HG03097 (cell line): ENCODE measurements around the gene ABI1.
A peak's percentile ranks its signal among the peaks of the same experiment; 100 is the strongest.
"Not testable (repeated sequence)": the region's sequence is repeated elsewhere in the genome, so short reads cannot be mapped to it uniquely, and the experiment has no call there.

Source experiments
- ATAC-seq: cut with Tn5 transposase; IDR thresholded peaks from one replicate; pipeline ENCODE4 v1.9.1; 2021; ENCODE audit not compliant: unreplicated experiment, low FRiP score

The ABI1 gene

DNA sequence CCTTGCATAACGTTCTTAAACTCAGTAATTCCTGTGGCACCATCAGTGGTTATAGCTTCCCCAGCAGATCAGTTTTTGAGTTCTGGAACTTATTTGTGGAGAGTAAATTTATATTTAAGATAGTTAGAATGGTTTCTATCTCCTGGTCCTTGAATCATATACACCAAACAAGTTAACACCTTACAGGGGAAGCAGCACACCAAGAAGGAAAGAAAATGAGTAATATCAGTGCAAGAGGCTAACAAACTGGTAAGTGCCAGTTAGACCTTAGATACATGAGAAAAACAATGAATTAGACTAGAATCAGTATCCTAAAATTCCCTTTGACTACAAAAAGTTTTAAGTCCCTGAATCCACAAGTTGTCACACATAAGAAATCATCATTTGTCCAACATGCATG, 54.2 kb downstream of the ABI1 start:
- ATAC-seq = no peak

- ATAC-seq = no peak
Observed at GRCh38 chr10:26805567-26806245, 55.1 kb downstream of the ABI1 start.

- no peak for ATAC-seq
Observed at GRCh38 chr10:26804418-26805393, 56.1 kb downstream of the ABI1 start.

GRCh38 chr10:26803849-26804248, 56.9 kb downstream of the ABI1 start:
- ATAC-seq = no peak

GRCh38 chr10:26802527-26802926, 58.2 kb downstream of the ABI1 start:
- no peak for ATAC-seq

- ATAC-seq = no peak
Observed at GRCh38 chr10:26801831-26802230, 58.9 kb downstream of the ABI1 start.

GRCh38 chr10:26801274-26801673, 59.5 kb downstream of the ABI1 start:
- ATAC-seq = no peak

- ATAC-seq = no peak
Observed at GRCh38 chr10:26800468-26800867, 60.3 kb downstream of the ABI1 start.

DNA sequence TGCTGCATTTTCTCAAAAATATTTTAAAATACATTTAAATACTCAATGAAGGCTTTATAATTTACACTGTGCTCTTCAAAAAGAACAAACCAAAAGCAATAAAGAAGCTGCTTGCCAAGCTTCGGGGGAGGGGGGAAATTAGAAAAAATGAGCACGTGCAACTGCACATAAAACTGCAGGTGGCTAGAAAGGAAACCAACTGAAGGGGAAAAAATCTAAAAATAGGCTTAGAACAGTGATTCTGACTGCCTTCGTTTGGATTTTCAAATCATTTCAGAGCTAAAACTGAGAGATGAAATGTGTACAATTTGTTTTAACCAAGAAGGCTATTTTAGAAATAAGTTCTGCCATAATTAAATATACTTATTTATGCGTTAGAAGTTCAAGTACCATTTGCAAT, 61.4 kb downstream of the ABI1 start:
- no peak for ATAC-seq

DNA sequence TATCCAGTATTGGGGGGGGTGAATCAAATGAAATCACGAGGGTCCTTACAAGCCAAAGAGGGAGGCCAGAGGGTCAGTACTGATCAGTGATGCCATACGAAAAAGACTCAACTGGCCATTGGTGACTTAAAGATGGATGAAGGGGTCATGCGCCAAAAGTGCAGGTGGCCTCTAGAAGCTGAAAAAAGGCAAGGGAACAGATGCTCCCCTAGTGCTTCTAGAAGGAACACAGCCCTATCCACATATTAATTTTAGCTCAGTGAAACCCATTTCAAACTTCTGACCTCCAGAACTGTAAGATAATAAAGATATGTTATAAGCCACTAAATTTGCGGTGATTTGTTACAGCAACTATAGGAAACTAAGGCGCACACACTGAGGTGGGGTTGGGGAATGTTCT, 62.5 kb downstream of the ABI1 start:
- no peak for ATAC-seq

GRCh38 chr10:26797340-26797739, 63.4 kb downstream of the ABI1 start:
- no peak for ATAC-seq

GRCh38 chr10:26792758-26793495, 67.8 kb downstream of the ABI1 start:
- no peak for ATAC-seq

- ATAC-seq = no peak
Observed at GRCh38 chr10:26790221-26790995, 70.3 kb downstream of the ABI1 start.

DNA sequence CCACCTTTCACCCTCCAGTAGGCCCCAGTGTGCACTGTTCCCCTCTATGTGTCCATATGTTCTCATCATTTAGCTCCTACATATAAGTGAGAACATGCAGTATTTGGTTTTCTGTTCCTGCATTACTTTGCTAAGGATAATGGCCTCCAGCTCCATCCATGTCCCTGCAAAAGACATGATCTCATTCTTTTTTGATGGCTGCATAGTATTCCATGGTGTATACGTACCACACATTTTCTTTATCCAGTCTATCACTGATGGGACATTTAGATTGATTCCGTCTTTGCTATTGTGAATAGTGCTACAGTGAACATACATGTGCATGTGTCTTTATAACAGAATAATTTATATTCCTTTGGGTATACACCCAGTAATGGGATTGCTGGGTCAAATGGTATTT, 71.0 kb downstream of the ABI1 start:
- ATAC-seq = not testable (repeated sequence)

GRCh38 chr10:26787362-26787761, 73.4 kb downstream of the ABI1 start:
- ATAC-seq = no peak

DNA sequence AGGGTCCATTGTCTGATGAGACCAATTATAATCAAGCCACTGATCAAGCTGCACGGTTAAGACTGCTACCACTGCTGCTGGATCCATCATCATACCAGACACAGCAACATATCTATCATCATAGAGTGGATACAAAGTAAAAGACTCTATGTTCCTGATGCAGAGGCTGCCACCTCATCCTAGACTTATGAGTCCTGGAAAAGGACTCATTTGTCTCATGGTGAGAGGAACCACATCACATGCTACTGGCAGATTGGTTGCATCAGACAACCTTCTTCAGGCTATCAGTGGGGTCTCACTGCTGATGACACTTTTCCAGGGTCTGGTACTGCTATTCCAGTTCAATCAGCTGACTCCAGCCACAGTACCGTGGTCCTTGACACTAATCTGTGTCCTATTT, 79.0 kb downstream of the ABI1 start:
- ATAC-seq = peak; percentile 9

- peak; percentile 42 for ATAC-seq
Observed at GRCh38 chr10:26780793-26781601, 79.8 kb downstream of the ABI1 start.

DNA sequence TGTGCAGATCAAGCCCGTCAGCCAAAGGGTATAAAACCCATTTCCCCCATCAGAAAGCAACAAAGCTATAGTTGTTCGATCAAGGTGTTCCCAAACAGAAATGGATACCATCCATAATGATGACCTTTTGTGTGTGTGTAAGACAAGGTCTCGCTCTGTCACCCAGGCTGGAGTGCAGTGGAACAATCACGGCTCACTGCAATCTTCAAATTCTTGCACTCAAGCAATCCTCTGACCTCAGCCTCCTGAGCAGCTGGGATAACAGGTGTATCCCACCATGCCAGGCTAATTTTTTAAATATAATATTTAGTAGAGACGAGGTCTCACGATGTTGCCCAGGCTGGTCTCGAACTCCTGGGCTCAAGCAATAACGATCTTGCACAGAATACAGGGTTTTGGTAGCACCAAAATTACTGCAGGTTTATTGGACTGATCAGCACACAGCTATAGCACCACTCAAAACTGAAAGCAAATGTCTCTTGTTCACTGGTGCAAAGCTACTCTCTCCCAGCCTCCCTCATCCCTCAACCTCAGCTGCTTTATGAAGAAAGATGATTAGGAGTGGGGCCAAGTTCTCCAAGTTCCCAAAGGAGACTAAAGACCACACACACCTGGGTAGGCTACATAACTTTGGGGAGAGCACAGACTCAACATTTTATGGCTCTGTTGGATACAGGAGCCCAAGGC, 80.5 kb downstream of the ABI1 start:
- ATAC-seq = no peak
